Forelimb muscle (tissue), 1 donor: ENCODE data around the gene CT45A1. TPM values are rescaled to one million over a fixed set of nuclear protein-coding genes. Genes with fewer than 3 reads are reported as not detected.
"Not testable (repeated sequence)": the region's sequence is repeated elsewhere in the genome, so short reads cannot be mapped to it uniquely, and the experiment has no call there.

Source experiments
- DNase-seq: peaks from one replicate; pipeline ENCODE4 v3.0.0-alpha.2; 2013; ENCODE audit warnings: low read depth
- polyA plus RNA-seq: library from polyadenylated mRNA; unstranded; fragments of 120-200 nt; gene quantifications from one replicate; pipeline ENCODE4 v1.2.1, GENCODE V29; 2013; ENCODE audit not compliant: insufficient read length

The CT45A1 gene, protein sequence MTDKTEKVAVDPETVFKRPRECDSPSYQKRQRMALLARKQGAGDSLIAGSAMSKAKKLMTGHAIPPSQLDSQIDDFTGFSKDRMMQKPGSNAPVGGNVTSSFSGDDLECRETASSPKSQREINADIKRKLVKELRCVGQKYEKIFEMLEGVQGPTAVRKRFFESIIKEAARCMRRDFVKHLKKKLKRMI
- polyA plus RNA-seq = 0.24 TPM

DNA sequence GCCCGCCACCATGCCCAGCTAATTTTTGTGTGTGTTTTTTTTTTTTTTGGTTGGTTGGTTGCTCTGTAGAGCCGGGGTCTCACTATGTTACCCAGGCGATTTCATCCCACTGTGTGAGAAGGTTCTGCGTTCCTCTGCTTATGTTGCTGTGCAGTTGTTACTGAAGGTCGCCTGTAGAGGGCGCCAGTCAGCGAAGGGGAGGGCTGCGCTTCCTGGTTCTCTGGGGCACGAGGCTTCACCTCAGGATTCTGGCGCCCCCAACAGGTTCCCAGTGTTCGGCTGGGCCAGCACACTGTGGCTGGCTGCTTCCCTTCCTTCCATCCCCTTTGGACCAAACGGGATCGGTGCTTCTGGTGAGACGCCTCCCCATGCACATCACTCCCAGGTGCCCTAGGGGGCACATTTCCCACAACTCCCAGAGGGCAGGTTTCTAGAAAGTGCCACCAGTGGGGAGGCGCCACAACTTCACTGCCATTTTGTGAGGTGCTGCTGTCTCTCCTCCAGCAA is at the start of gene CT45A1:
Gene CT45A1, plus strand, starts transcription at position 457 of the 507 bp plus-strand sequence. CDS start 5,302 bp downstream, outside the sequence.
- not testable (repeated sequence) for DNase-seq

DNA sequence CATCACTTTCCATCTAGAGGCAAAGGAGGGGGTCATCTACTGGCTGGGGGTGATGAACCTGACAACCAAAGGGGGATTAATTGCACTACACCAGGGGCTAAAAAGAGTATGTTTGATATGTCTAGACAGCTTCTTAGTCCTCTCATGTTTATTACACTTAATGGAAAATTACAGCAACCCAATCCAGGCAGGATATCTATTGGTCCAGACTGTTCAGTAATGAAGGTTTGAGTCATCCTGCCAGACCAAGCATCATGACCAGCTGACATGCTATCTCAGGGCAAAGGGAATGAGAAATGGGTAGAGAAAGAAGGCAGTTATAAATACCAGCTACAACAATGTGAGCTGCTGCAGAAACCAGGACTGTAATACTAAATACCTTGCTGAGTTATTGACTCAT is 40.5 kb upstream of the CT45A1 start:
- not testable (repeated sequence) for DNase-seq

DNA sequence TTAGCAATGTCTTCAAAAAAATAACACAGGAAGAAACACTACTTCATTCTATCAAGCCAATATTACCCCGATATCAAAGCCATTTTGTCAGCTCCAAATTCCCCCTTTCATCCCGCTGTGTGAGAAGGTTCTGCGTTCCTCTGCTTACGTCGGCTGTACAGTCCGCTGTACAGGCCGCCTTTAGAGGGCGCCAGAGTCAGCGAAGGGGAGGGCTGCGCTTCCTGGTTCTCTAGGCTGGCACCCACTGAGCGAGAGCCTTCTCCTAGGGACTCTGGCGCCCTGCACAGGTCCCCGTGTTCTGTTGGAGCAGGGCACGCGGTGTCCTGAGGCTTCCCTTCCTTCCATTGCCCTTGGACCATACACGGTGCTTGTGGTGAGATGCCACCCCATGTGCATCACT is 25.3 kb upstream of the CT45A1 start:
- DNase-seq = no peak

DNA sequence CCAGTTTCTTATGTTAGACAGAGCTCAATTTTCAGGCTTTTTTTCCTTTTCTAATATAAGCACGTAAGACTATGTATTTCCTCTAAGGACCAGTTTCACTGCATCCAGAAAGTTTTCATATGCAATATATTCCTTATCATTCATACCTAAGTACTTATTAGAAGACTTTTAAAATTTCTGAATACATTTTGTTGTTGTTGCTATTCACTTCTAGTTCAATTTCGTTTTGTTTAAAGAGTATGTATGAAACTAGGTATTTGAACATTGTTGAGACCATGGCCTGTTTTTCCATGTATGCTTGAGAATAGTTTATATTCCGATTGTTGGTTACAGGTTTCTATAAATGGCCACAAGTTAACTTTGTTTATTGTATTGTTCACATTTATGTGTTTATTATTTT is 18.0 kb upstream of the CT45A1 start:
- no peak for DNase-seq

DNA sequence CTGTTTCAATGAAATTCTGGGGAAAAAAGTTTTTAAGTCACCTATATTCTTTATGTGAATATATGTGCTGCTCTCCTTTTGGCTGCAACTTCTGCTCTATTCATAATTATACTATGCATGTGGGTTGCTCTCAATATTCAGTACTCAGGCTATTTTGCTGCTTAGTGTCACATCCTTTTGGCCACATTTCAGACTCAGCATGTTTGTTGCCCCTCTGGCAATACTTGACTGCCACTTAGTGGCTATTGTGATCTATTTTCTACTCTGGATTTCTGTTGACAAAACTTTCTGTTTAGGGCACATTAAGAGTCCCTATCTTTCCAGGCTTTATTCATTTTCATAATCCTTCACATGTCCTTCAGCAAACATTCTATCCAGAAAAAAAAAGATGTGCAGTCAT is 15.8 kb upstream of the CT45A1 start:
- DNase-seq = no peak

DNA sequence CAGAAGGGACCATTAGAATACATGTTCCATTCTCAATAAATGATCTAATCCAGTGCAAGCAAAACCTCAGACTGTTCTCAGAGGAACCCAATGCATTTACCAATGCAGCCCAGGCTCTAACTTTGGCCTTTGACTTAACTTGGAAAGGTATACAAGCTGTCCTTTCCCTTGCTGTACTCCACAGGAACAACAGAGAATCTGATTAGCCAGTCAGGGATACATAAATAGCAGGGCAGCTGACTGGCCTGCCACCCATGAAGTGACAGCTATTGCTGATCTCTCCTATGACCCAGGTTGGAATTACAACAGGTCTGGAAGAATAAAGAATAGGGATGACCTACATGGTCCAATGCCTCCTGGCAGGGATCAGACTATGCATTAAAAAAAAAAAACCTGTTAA is 14.5 kb upstream of the CT45A1 start:
- no peak for DNase-seq

DNA sequence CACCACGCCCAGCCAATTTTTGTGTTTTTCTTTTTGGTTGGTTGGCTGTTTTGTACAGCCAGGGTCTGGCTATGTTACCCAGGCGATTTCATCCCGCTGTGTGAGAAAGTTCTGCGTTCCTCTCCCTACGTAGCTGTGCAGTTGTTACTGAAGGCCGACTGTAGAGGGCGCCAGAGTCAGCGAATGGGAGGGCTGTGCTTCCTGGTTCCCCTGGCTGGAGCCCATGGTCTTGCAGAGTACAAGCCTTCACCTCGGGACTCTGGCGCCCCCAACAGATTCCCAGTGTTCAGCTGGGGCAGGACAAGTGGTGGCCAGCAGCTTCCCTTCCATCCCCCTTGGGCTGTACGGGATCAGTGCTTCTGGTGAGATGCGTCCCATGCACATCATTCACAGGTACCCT is 5.6 kb upstream of the CT45A1 start:
- DNase-seq = no peak

DNA sequence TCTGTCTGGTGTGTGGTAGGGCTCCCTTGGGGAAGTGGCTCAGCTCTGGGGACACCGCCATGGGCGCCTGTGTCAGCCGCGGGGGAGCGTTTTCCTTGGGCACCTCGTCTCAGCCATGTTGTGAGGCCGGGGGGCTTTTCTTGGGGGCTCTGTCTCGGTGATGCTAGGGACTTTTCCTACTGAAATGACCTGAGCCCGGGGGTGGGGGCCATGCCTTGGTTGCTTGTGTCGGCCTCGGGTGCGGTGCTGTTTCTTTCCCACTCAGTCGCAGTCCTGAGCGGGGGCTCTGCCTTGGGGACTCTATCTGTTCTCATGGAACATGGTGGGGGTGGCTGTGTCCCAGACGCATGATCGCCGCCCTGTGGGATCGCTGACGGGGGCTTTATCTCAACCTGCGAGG is 356 bp downstream of the CT45A1 start:
- no peak for DNase-seq

DNA sequence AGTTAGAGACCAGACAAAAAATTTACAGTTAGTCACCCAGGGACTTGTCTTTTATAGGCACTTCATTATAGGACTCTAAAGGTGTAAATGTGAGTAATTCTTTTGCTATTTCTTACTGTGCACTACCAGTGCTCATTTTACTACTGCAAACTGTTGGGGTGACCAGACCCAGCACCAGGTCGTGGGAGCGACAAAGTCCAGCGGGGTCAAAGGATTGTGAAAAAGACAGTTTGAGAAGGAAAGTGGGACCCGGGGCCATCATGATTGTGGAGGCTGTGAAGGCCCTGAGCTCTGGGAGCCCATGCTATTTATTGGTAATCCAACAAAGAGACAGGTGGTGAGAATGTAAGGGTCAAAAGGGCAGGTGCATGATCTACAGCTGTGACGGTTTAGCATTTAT is 21.2 kb downstream of the CT45A1 start:
- DNase-seq = not testable (repeated sequence)

DNA sequence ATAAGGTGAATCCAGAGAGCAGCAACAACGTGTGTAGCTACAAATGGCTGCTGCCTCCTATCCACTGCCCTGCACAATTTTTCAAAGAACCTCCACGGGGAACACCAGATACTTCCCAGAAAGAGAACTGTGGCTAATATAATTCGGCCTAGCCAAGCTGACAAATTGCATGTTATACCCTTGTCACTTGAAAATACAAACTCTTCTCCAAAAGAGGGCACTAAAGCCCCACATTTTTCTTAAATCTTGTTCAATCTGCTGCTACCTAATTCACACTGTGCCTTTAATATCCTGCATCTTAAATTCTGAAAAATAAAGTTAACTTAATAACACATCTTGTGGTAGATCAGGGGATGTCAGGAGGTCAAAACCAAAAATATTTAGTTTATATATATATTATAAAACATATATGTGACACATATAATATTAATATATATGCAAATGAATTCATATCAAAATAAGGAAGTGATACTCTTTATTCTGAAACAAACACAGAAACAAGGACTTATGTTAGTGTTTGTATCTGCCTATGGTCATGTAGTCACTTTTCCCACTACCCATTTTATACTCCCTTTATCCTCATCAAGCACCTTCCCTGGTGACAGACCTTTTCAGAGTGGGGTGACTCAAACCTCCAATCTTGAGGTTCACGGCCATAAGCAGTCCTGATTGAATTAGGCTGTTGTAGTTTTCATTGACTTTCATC is 24.1 kb downstream of the CT45A1 start:
- no peak for DNase-seq

DNA sequence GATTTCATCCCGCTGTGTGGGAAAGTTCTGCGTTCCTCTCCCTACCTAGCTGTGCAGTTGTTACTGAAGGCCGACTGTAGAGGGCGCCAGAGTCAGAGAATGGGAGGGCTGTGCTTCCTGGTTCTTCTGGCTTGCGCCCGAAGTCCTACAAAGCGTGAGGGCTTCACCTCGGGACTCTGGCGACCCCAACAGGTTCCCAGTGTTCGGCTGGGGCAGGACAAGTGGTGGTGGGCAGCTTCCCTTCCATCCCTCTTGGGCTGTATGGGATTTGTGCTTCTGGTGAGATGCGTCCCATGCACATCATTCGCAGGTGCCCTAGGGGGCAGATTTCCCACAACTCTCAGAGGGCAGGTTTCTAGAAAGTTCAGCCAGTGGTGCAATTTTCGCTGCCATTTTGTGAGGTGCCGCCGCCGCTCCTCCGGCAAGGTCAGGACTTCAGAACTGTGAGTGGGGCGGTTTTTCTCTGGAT is 27.3 kb downstream of the CT45A1 start:
- no peak for DNase-seq

DNA sequence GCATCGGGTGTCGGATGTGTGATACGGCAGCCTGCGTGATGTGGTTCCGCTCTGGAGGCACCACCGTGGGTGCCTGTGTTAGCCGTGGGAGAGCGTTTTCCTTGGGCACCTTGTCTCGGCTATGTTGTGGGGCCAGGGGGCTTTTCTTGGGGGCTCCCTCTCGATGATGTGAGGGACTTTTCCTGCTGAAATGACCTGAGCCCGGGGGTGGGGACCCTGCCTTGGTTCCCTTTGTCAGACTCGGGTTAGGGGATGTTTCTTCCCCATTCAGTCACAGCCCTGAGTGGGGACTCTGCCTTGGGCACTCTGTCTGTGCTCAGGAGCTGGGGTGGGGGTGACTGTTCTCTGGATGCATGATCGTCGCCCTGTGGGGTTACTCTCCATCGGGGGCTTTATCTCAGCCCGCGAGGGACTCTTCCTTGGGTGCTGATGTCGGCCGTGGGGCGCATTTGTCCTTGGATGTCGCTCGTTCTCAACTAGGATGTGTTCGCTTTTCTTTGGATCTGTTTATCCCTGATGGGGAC is 27.8 kb downstream of the CT45A1 start:
- DNase-seq = no peak

DNA sequence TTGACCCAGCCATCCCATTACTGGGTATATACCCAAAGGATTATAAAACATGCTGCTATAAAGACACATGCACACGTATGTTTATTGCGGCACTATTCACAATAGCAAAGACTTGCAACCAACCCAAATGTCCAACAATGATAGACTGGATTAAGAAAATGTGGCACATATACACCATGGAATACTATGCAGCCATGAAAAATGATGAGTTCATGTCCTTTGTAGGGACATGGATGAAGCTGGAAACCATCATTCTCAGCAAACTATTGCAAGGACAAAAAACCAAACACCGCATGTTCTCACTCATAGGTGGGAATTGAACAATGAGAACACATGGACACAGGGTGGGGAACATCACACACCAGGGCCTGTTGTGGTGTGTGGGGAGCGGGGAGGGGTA is 31.3 kb downstream of the CT45A1 start:
- DNase-seq = not testable (repeated sequence)

DNA sequence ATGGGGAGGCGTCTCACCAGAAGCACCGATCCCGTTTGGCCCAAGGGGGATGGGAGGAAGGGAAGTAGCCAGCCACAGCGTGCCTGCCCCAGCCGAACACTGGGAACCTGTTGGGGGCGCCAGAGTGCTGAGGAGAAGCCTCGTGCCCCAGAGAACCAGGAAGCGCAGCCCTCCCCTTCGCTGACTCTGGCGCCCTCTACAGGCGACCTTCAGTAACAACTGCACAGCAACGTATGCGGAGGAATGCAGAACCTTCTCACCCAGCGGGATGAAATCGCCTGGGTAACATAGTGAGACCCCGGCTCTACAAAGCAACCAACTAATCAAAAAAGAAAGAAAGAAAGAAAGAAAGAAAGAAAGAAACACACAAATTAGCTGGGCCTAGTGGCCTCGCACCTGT is 54.7 kb downstream of the CT45A1 start, which contains the start of gene CT45A3:
Gene CT45A3, minus strand, starts transcription at position 101 of the 400 bp plus-strand sequence. CDS start 3,747 bp downstream, outside the sequence.
- DNase-seq = not testable (repeated sequence)

Other genes with a start within 250 kb of the CT45A1 start
- 11.1 TPM for gene INTS6L, start 193.0 kb upstream of the CT45A1 start, polyA plus RNA-seq
- not detected for gene CT45A3, start 54.6 kb downstream of the CT45A1 start, polyA plus RNA-seq
- 0.89 TPM for gene CT45A5, start 71.9 kb downstream of the CT45A1 start, polyA plus RNA-seq
- not detected for gene CT45A6, start 89.1 kb downstream of the CT45A1 start, polyA plus RNA-seq
- not detected for gene CT45A2, start 106.4 kb downstream of the CT45A1 start, polyA plus RNA-seq
- not detected for gene CT45A7, start 123.6 kb downstream of the CT45A1 start, polyA plus RNA-seq
- gene CT45A8, start 140.9 kb downstream of the CT45A1 start, polyA plus RNA-seq = not detected
- gene CT45A9, start 158.2 kb downstream of the CT45A1 start, polyA plus RNA-seq = not detected
- not detected for gene CT45A10, start 179.8 kb downstream of the CT45A1 start, polyA plus RNA-seq
- gene SAGE1, start 180.1 kb downstream of the CT45A1 start, polyA plus RNA-seq = not detected